ENCODE measurements around the gene SLC17A2. TPM values are rescaled to one million over a fixed set of nuclear protein-coding genes. Genes with fewer than 3 reads are reported as not detected.

SLC17A2 gene
- total RNA-seq, 2 experiments from 2014 or later = not detected

- TF ChIP-seq CTCF (IDR thresholded peaks at IDR 0.05) = no peak
- Histone ChIP-seq H3K4me3 (ENCODE audit: low read length) (no peak overlapping the region), H3K36me3 (ENCODE audit: insufficient read depth, low read length) (no peaks in the 10 kb centered on the region), H3K27ac (ENCODE audit: low read depth in 1 of 2, low read length in 2 of 2) (no peak overlapping the region), H3K27me3 (ENCODE audit: control insufficient read depth in 1 of 2, insufficient read depth in 2 of 2, low read length in 2 of 2) (no peaks in the 10 kb centered on the region), H3K4me1 (ENCODE audit: insufficient read depth, low read length) (no peaks in the 10 kb centered on the region), H3K9me3 (ENCODE audit: control insufficient read depth in 1 of 2, insufficient read depth in 1 of 2, low read length in 2 of 2) (no peaks in the 10 kb centered on the region)
- intact Hi-C loops (cut with DNase I, micrococcal nuclease) = no loop called here
- no peaks in the 10 kb centered on the region for H3K36me3 Mint-ChIP-seq (ENCODE audit: low read depth)
- H3K4me3 Mint-ChIP-seq = no peak overlapping the region
- ChIA-PET CTCF (no interaction called here), POLR2A (no interaction called here)
- no peaks in the 10 kb centered on the region for H3K4me1 Mint-ChIP-seq (ENCODE audit: low read depth)
- no peaks in the 10 kb centered on the region for H3K9me3 Mint-ChIP-seq
- H3K27me3 Mint-ChIP-seq = peaks cover 4% of the 10 kb centered on the region
- ATAC-seq (ENCODE audit: poor library complexity) (no peak), DNase-seq (no peak)
- no peak overlapping the region for H3K27ac Mint-ChIP-seq
These were observed 34.2 kb downstream of the SLC17A2 start for GRCh38 chr6:25896252-25896651.

- no peaks in the 10 kb centered on the region for H3K36me3 ChIP-seq (ENCODE audit: insufficient read depth, low read length)
- H3K36me3 Mint-ChIP-seq (ENCODE audit: low read depth) = no peaks in the 10 kb centered on the region
- H3K27me3 Mint-ChIP-seq = peaks cover 1% of the 10 kb centered on the region
- DNase-seq (no peak), ATAC-seq (ENCODE audit: poor library complexity) (no peak)
- POLR2A ChIA-PET = interaction anchor here (0.5 kb wide), 1 partner anchor 57 kb away, joined by 3 read pairs; no protein-coding TSS in a partner anchor
- no peak for TF ChIP-seq CTCF (IDR thresholded peaks at IDR 0.05)
- no peaks in the 10 kb centered on the region for H3K9me3 Mint-ChIP-seq
- CTCF ChIA-PET = no interaction called here
- no peak overlapping the region for H3K4me3 ChIP-seq (ENCODE audit: low read length)
- no peaks in the 10 kb centered on the region for H3K9me3 ChIP-seq (ENCODE audit: control insufficient read depth in 1 of 2, insufficient read depth in 1 of 2, low read length in 2 of 2)
- intact Hi-C loops (cut with DNase I, micrococcal nuclease) = no loop called here
- H3K4me1 ChIP-seq (ENCODE audit: insufficient read depth, low read length) = no peaks in the 10 kb centered on the region
- no peaks in the 10 kb centered on the region for H3K4me1 Mint-ChIP-seq (ENCODE audit: low read depth)
- H3K27me3 ChIP-seq (ENCODE audit: control insufficient read depth in 1 of 2, insufficient read depth in 2 of 2, low read length in 2 of 2) = no peaks in the 10 kb centered on the region
- no peak overlapping the region for H3K27ac Mint-ChIP-seq
- no peak overlapping the region for H3K27ac ChIP-seq (ENCODE audit: low read depth in 1 of 2, low read length in 2 of 2)
- no peak overlapping the region for H3K4me3 Mint-ChIP-seq
These were observed 34.7 kb downstream of the SLC17A2 start for GRCh38 chr6:25895771-25896170.

GRCh38 chr6:25893778-25894177 lies 36.7 kb downstream of the SLC17A2 start:
- Histone ChIP-seq H3K36me3 (ENCODE audit: insufficient read depth, low read length) (no peaks in the 10 kb centered on the region), H3K9me3 (ENCODE audit: control insufficient read depth in 1 of 2, insufficient read depth in 1 of 2, low read length in 2 of 2) (no peaks in the 10 kb centered on the region), H3K27ac (ENCODE audit: low read depth in 1 of 2, low read length in 2 of 2) (no peak overlapping the region), H3K4me1 (ENCODE audit: insufficient read depth, low read length) (no peaks in the 10 kb centered on the region), H3K27me3 (ENCODE audit: control insufficient read depth in 1 of 2, insufficient read depth in 2 of 2, low read length in 2 of 2) (no peaks in the 10 kb centered on the region), H3K4me3 (ENCODE audit: low read length) (no peak overlapping the region)
- ChIA-PET CTCF (interaction anchor here (1.1 kb wide), 1 partner anchor 173 kb away, joined by 4 read pairs; no protein-coding TSS in a partner anchor), POLR2A (no interaction called here)
- Mint-ChIP-seq H3K4me3 (no peak overlapping the region), H3K36me3 (ENCODE audit: low read depth) (no peaks in the 10 kb centered on the region), H3K27me3 (no peaks in the 10 kb centered on the region), H3K9me3 (no peaks in the 10 kb centered on the region), H3K27ac (no peak overlapping the region), H3K4me1 (ENCODE audit: low read depth) (no peaks in the 10 kb centered on the region)
- intact Hi-C loops (cut with DNase I, micrococcal nuclease) = no loop called here
- TF ChIP-seq CTCF (IDR thresholded peaks at IDR 0.05) = no peak
- no peak for ATAC-seq (ENCODE audit: poor library complexity)
- no peak for DNase-seq
